GM19397 (cell line): ENCODE data around the gene PDLIM5.
A peak's percentile ranks its signal among the peaks of the same experiment; 100 is the strongest.

ENCODE experiments used
- ATAC-seq: cut with Tn5 transposase; IDR thresholded peaks from one replicate; pipeline ENCODE4 v1.9.1; 2021; ENCODE audit warnings: mild to moderate bottlenecking, moderate library complexity; ENCODE audit not compliant: unreplicated experiment

PDLIM5 gene

GRCh38 chr4:94525993-94526728 is 74.4 kb downstream of the PDLIM5 start:
- no peak for ATAC-seq

GRCh38 chr4:94527556-94528233 is 76.0 kb downstream of the PDLIM5 start:
- ATAC-seq = no peak

GRCh38 chr4:94528792-94529451 is 77.2 kb downstream of the PDLIM5 start:
- ATAC-seq = no peak

GRCh38 chr4:94530073-94530472 is 78.3 kb downstream of the PDLIM5 start:
- no peak for ATAC-seq

GRCh38 chr4:94531991-94532789 is 80.4 kb downstream of the PDLIM5 start:
- ATAC-seq = no peak

GRCh38 chr4:94533405-94534223 is 81.9 kb downstream of the PDLIM5 start:
- ATAC-seq = no peak

GRCh38 chr4:94534401-94535312 is 82.9 kb downstream of the PDLIM5 start:
- ATAC-seq = peak; percentile 95

GRCh38 chr4:94536049-94536448 is 84.3 kb downstream of the PDLIM5 start:
- no peak for ATAC-seq

GRCh38 chr4:94536649-94537469 is 85.1 kb downstream of the PDLIM5 start:
- ATAC-seq = no peak

GRCh38 chr4:94537921-94538628 is 86.3 kb downstream of the PDLIM5 start:
- no peak for ATAC-seq

- ATAC-seq = no peak
Observed at GRCh38 chr4:94540476-94540875, 88.7 kb downstream of the PDLIM5 start.

GRCh38 chr4:94544811-94545210 is 93.1 kb downstream of the PDLIM5 start:
- no peak for ATAC-seq

GRCh38 chr4:94545296-94545695 is 93.6 kb downstream of the PDLIM5 start:
- no peak for ATAC-seq

GRCh38 chr4:94546949-94547348 is 95.2 kb downstream of the PDLIM5 start:
- ATAC-seq = no peak

GRCh38 chr4:94548571-94548970 is 96.8 kb downstream of the PDLIM5 start:
- ATAC-seq = no peak

GRCh38 chr4:94550352-94550751 is 98.6 kb downstream of the PDLIM5 start:
- ATAC-seq = no peak

- ATAC-seq = no peak
Observed at GRCh38 chr4:94550851-94551250, 99.1 kb downstream of the PDLIM5 start.
